ENCODE data around the gene NFE2L1. TPM values are rescaled to one million over a fixed set of nuclear protein-coding genes. Genes with fewer than 3 reads are reported as not detected.

The NFE2L1 gene
- total RNA-seq, 1 experiment from 2014 or later: 149 TPM

- no peak for TF ChIP-seq OVOL2 (CRISPR knock-in tag; IDR thresholded peaks at IDR 0.05; ENCODE audit: borderline replicate concordance)
- no peak for TF ChIP-seq ARID4B (CRISPR knock-in tag; IDR thresholded peaks at IDR 0.05; ENCODE audit: borderline replicate concordance)
- TF ChIP-seq MXD4 (CRISPR knock-in tag; IDR thresholded peaks at IDR 0.05; ENCODE audit: borderline replicate concordance): no peak
- no peak for TF ChIP-seq RORB (CRISPR knock-in tag; IDR thresholded peaks at IDR 0.05)
- TF ChIP-seq ZNF219 (CRISPR knock-in tag; IDR thresholded peaks at IDR 0.05; ENCODE audit: borderline replicate concordance): no peak
These were observed 22.0 kb downstream of the NFE2L1 start (continued) for GRCh38 chr17:48070195-48070594.

GRCh38 chr17:48071654-48072053, 23.5 kb downstream of the NFE2L1 start:
- no peak overlapping the region for H3K27ac Mint-ChIP-seq
- ChIA-PET CTCF (interaction anchor here (0.9 to 3.8 kb wide), 2 partner anchors 45 to 46 kb away, joined by 4 to 16 read pairs; no protein-coding TSS in a partner anchor), POLR2A (interaction anchor here (0.8 to 1.0 kb wide), 2 partner anchors 20 to 45 kb away, joined by 4 to 6 read pairs; no protein-coding TSS in a partner anchor)
- ATAC-seq (no peak), DNase-seq (ENCODE audit: low spot score) (no peak)
- no peaks in the 10 kb centered on the region for H3K27me3 Mint-ChIP-seq (ENCODE audit: low read depth)
- H3K9me3 Mint-ChIP-seq: no peaks in the 10 kb centered on the region
- H3K36me3 Mint-ChIP-seq: peaks cover 68% of the 10 kb centered on the region
- H3K4me1 Mint-ChIP-seq: peaks cover 3% of the 10 kb centered on the region
- H3K4me3 Mint-ChIP-seq: no peak overlapping the region
- TF ChIP-seq ATF3 (CRISPR knock-in tag; conservative IDR thresholded peaks at IDR 0.05) (no peak), ATF1 (CRISPR knock-in tag; IDR thresholded peaks at IDR 0.05) (no peak), ZBTB43 (CRISPR knock-in tag; IDR thresholded peaks at IDR 0.05) (no peak), CBFB (CRISPR knock-in tag; IDR thresholded peaks at IDR 0.05; ENCODE audit: low read depth) (no peak), ZNF396 (CRISPR knock-in tag; IDR thresholded peaks at IDR 0.05; ENCODE audit: borderline replicate concordance) (no peak), TCF7 (CRISPR knock-in tag; IDR thresholded peaks at IDR 0.05; ENCODE audit: low read depth) (no peak), ZNF425 (CRISPR knock-in tag; conservative IDR thresholded peaks at IDR 0.05) (no peak), KAT7 (CRISPR knock-in tag; IDR thresholded peaks at IDR 0.05; ENCODE audit: borderline replicate concordance) (no peak), FOXP4 (CRISPR knock-in tag; IDR thresholded peaks at IDR 0.05) (no peak), OVOL2 (CRISPR knock-in tag; IDR thresholded peaks at IDR 0.05; ENCODE audit: borderline replicate concordance) (no peak), GABPB1 (CRISPR knock-in tag; IDR thresholded peaks at IDR 0.05) (no peak), FOXP1 (CRISPR knock-in tag; IDR thresholded peaks at IDR 0.05; ENCODE audit: borderline replicate concordance) (no peak), ZNF232 (CRISPR knock-in tag; IDR thresholded peaks at IDR 0.05) (no peak), ZMAT4 (CRISPR knock-in tag; IDR thresholded peaks at IDR 0.05) (no peak), CDX4 (CRISPR knock-in tag; IDR thresholded peaks at IDR 0.05; ENCODE audit: borderline replicate concordance) (no peak), PRDM15 (CRISPR knock-in tag; IDR thresholded peaks at IDR 0.05) (no peak), NFE2L1 (CRISPR knock-in tag; IDR thresholded peaks at IDR 0.05) (no peak)
